Parathyroid adenoma (tissue), 2 donors: ENCODE results near the gene NALCN.

Experiments used
- H2AFZ ChIP-seq: fragments of 300-600 bp; sonication (generic); one replicate; pipeline ENCODE4 v1.7.0; 2017; ENCODE audit warnings: antibody characterized with exemption, mild to moderate bottlenecking
- H3K27ac ChIP-seq: fragments of 300-600 bp; sonication (generic); one replicate; pipeline ENCODE4 v1.7.0; 2017
- H3K27me3 ChIP-seq: fragments of 300-600 bp; sonication (generic); one replicate; pipeline ENCODE4 v1.7.0; 2017; ENCODE audit warnings: low read length; ENCODE audit not compliant: control insufficient read depth, insufficient read depth
- H3K36me3 ChIP-seq: fragments of 300-600 bp; sonication (generic); one replicate; pipeline ENCODE4 v1.7.0; 2017; ENCODE audit warnings: low read length; ENCODE audit not compliant: control insufficient read depth, insufficient read depth
- H3K4me1 ChIP-seq: fragments of 300-600 bp; sonication (generic); one replicate; pipeline ENCODE4 v1.7.0; 2017; ENCODE audit warnings: control low read depth
- H3K4me2 ChIP-seq: fragments of 300-600 bp; sonication (generic); one replicate; pipeline ENCODE4 v1.7.0; 2017; ENCODE audit warnings: low read length
- H3K4me3 ChIP-seq: fragments of 300-600 bp; sonication (generic); one replicate; pipeline ENCODE4 v1.7.0; 2017; ENCODE audit warnings: low read depth, low read length
- H3K79me2 ChIP-seq: fragments of 300-600 bp; sonication (generic); one replicate; pipeline ENCODE4 v1.7.0; 2017; ENCODE audit warnings: control low read depth
- H3K9ac ChIP-seq: fragments of 300-600 bp; sonication (generic); one replicate; pipeline ENCODE4 v1.7.0; 2017; ENCODE audit warnings: mild to moderate bottlenecking
- H3K9me3 ChIP-seq: fragments of 300-600 bp; sonication (generic); one replicate; pipeline ENCODE4 v1.7.0; 2017; ENCODE audit warnings: low read length; ENCODE audit not compliant: control insufficient read depth
- CTCF ChIP-seq: fragments of 300-600 bp; sonication (generic); IDR thresholded peaks from one replicate; pipeline ENCODE4 v1.7.0; 2017; ENCODE audit warnings: antibody characterized with exemption, mild to moderate bottlenecking
- donor health status: primary hyperparathyroidism.

Gene NALCN

GRCh38 chr13:101416181-101417042 lies at the start of gene NALCN:
Gene NALCN (minus strand): TSS chr13:101416508. CDS start chr13:101399126, 17,382 bp downstream.
- no peaks in the 10 kb centered on the region for H3K4me1 ChIP-seq

GRCh38 chr13:101465877-101466276 lies 49.6 kb upstream of the NALCN start:
- no peak overlapping the region for H3K4me3 ChIP-seq
- H3K27ac ChIP-seq: no peak overlapping the region
- no peaks in the 10 kb centered on the region for H3K4me1 ChIP-seq
- no peak overlapping the region for H2AFZ ChIP-seq
- H3K27me3 ChIP-seq: peaks cover 7% of the 10 kb centered on the region
- no peaks in the 10 kb centered on the region for H3K36me3 ChIP-seq
- H3K9ac ChIP-seq: no peak overlapping the region
- H3K79me2 ChIP-seq: no peaks in the 10 kb centered on the region
- no peak overlapping the region for H3K4me2 ChIP-seq
- TF ChIP-seq CTCF: no peak
- H3K9me3 ChIP-seq: no peaks in the 10 kb centered on the region

More at GRCh38 chr13:101416181-101417042, at the start of gene NALCN:
- Histone ChIP-seq H3K9me3 (no peaks in the 10 kb centered on the region), H3K27ac (no peak within 1 kb of the TSS), H3K27me3 (no peaks in the 10 kb centered on the region), H2AFZ (peak within 1 kb of the TSS; percentile 64), H3K4me3 (peak within 1 kb of the TSS; percentile 42), H3K4me2 (peak within 1 kb of the TSS; percentile 91), H3K36me3 (no peaks in the 10 kb centered on the region), H3K79me2 (no peaks in the 10 kb centered on the region), H3K9ac (no peak within 1 kb of the TSS)
- TF ChIP-seq CTCF: no peak

- Histone ChIP-seq H3K27ac (no peak overlapping the region), H3K4me1 (no peaks in the 10 kb centered on the region), H3K27me3 (no peaks in the 10 kb centered on the region), H3K36me3 (no peaks in the 10 kb centered on the region), H3K9ac (no peak overlapping the region), H2AFZ (no peak overlapping the region), H3K4me2 (no peak overlapping the region), H3K9me3 (no peaks in the 10 kb centered on the region), H3K4me3 (no peak overlapping the region), H3K79me2 (no peaks in the 10 kb centered on the region)
- TF ChIP-seq CTCF: no peak
These were observed 40.9 kb upstream of the NALCN start for GRCh38 chr13:101457176-101457575.

- no peak overlapping the region for H3K4me2 ChIP-seq
- no peak overlapping the region for H3K27ac ChIP-seq
- H3K9ac ChIP-seq: no peak overlapping the region
- H3K27me3 ChIP-seq: no peaks in the 10 kb centered on the region
- H3K4me3 ChIP-seq: no peak overlapping the region
- TF ChIP-seq CTCF: no peak
- no peaks in the 10 kb centered on the region for H3K79me2 ChIP-seq
- no peak overlapping the region for H2AFZ ChIP-seq
- H3K9me3 ChIP-seq: no peaks in the 10 kb centered on the region
- no peaks in the 10 kb centered on the region for H3K36me3 ChIP-seq
- H3K4me1 ChIP-seq: no peaks in the 10 kb centered on the region
These were observed 39.6 kb upstream of the NALCN start for GRCh38 chr13:101455863-101456262.

GRCh38 chr13:101454767-101455166 lies 38.5 kb upstream of the NALCN start:
- Histone ChIP-seq H3K27me3 (no peaks in the 10 kb centered on the region), H3K9ac (no peak overlapping the region), H3K4me2 (no peak overlapping the region), H3K79me2 (no peaks in the 10 kb centered on the region), H3K9me3 (no peaks in the 10 kb centered on the region), H3K4me1 (no peaks in the 10 kb centered on the region), H3K4me3 (no peak overlapping the region), H3K27ac (no peak overlapping the region), H3K36me3 (no peaks in the 10 kb centered on the region), H2AFZ (no peak overlapping the region)
- TF ChIP-seq CTCF: no peak
